Measurements from ENCODE around the gene CFAP97D2. TPM values are rescaled to one million over a fixed set of nuclear protein-coding genes. Genes with fewer than 3 reads are reported as not detected.

The CFAP97D2 gene
- polyA plus RNA-seq, 3 donors: 0.21 TPM; not detected in 2

- no peaks in the 10 kb centered on the region for H3K36me3 ChIP-seq (replicated peaks in 1 of 2; ENCODE audit: control insufficient read depth in 1 of 2, insufficient read depth in 2 of 2, low read length in 2 of 2)
- no peaks in the 10 kb centered on the region for H3K79me2 ChIP-seq (ENCODE audit: insufficient read depth, low read length)
- Mint-ChIP-seq H3K27me3 (ENCODE audit: low read depth in 3 of 3) (peaks cover 2 to 25% (median 21%) of the 10 kb centered on the region in 3 donors), H3K4me1 (no peaks in the 10 kb centered on the region), H3K36me3 (no peaks in the 10 kb centered on the region), H3K9me3 (peaks cover 4 to 33% (median 20%) of the 10 kb centered on the region in 7 donors), H3K27ac (no peak overlapping the region), H3K4me3 (no peak overlapping the region)
- TF ChIP-seq CTCF (IDR thresholded peaks at IDR 0.05): no peak
- WGBS (ENCODE audit: insufficient coverage): 100% methylated on average over 1 of the region's 4 CpGs
- H3K27ac ChIP-seq (ENCODE audit: low read depth in 1 of 2, low read length in 2 of 2): no peak overlapping the region
- H3K4me3 ChIP-seq (replicated peaks in 1 of 3; ENCODE audit: low read depth in 2 of 3, low read length in 3 of 3): no peak overlapping the region
- H2AFZ ChIP-seq (ENCODE audit: insufficient read depth, low read depth, low read length, poor library complexity, severe bottlenecking): no peak overlapping the region
- no peaks in the 10 kb centered on the region for H4K20me1 ChIP-seq (ENCODE audit: insufficient read depth, low read length)
- no peak overlapping the region for H3K9ac ChIP-seq (ENCODE audit: insufficient read depth, low read length, poor library complexity, severe bottlenecking)
- no peaks in the 10 kb centered on the region for H3K4me1 ChIP-seq (ENCODE audit: control insufficient read depth in 1 of 2, insufficient read depth in 2 of 2, low read length in 2 of 2)
- no peak overlapping the region for H3K4me2 ChIP-seq (replicated peaks; ENCODE audit: extremely low read depth, low read length, poor library complexity, severe bottlenecking)
- H3K27me3 ChIP-seq (ENCODE audit: control insufficient read depth in 2 of 2, insufficient read depth in 2 of 2, low read length in 2 of 2): peaks cover 0 to 9% of the 10 kb centered on the region in 2 donors
- DNase-seq: no peak
- intact Hi-C loops (cut with micrococcal nuclease): no loop called here
- H3K9me3 ChIP-seq (replicated peaks in 1 of 2; ENCODE audit: control insufficient read depth in 1 of 2, insufficient read depth in 1 of 2, low read length in 2 of 2): peaks cover 12 to 22% of the 10 kb centered on the region in 2 donors
Observed at GRCh38 chr13:114204894-114205293, 25.8 kb downstream of the CFAP97D2 start.

- no peak overlapping the region for H3K9ac ChIP-seq (ENCODE audit: insufficient read depth, low read length, poor library complexity, severe bottlenecking)
- Mint-ChIP-seq H3K4me1 (peaks cover 5% of the 10 kb centered on the region), H3K9me3 (peaks cover 0 to 18% (median 11%) of the 10 kb centered on the region in 7 donors), H3K36me3 (no peaks in the 10 kb centered on the region), H3K27ac (no peak overlapping the region), H3K4me3 (no peak overlapping the region), H3K27me3 (ENCODE audit: low read depth in 3 of 3) (peaks cover 2 to 10% (median 9%) of the 10 kb centered on the region in 3 donors)
- H3K9me3 ChIP-seq (replicated peaks in 1 of 2; ENCODE audit: control insufficient read depth in 1 of 2, insufficient read depth in 1 of 2, low read length in 2 of 2): peaks cover 0 to 10% of the 10 kb centered on the region in 2 donors
- WGBS (ENCODE audit: insufficient coverage): 70% methylated on average over 2 of the region's 6 CpGs
- no peaks in the 10 kb centered on the region for H4K20me1 ChIP-seq (ENCODE audit: insufficient read depth, low read length)
- no peaks in the 10 kb centered on the region for H3K4me1 ChIP-seq (ENCODE audit: control insufficient read depth in 1 of 2, insufficient read depth in 2 of 2, low read length in 2 of 2)
- no peak for TF ChIP-seq CTCF (IDR thresholded peaks at IDR 0.05)
- H3K27ac ChIP-seq (ENCODE audit: low read depth in 1 of 2, low read length in 2 of 2): no peak overlapping the region
- no peaks in the 10 kb centered on the region for H3K36me3 ChIP-seq (replicated peaks in 1 of 2; ENCODE audit: control insufficient read depth in 1 of 2, insufficient read depth in 2 of 2, low read length in 2 of 2)
- intact Hi-C loops (cut with micrococcal nuclease): no loop called here
- no peaks in the 10 kb centered on the region for H3K27me3 ChIP-seq (ENCODE audit: control insufficient read depth in 2 of 2, insufficient read depth in 2 of 2, low read length in 2 of 2)
- no peak overlapping the region for H3K4me3 ChIP-seq (replicated peaks in 1 of 3; ENCODE audit: low read depth in 2 of 3, low read length in 3 of 3)
- H3K4me2 ChIP-seq (replicated peaks; ENCODE audit: extremely low read depth, low read length, poor library complexity, severe bottlenecking): no peak overlapping the region
- DNase-seq: no peak
- H2AFZ ChIP-seq (ENCODE audit: insufficient read depth, low read depth, low read length, poor library complexity, severe bottlenecking): no peak overlapping the region
- no peaks in the 10 kb centered on the region for H3K79me2 ChIP-seq (ENCODE audit: insufficient read depth, low read length)
Observed at GRCh38 chr13:114208134-114208533, 29.1 kb downstream of the CFAP97D2 start.

Measured in CD14-positive monocyte (primary cell).